Right lung (tissue), 5 donors: ENCODE data around the gene HTR3D. TPM values are rescaled to one million over a fixed set of nuclear protein-coding genes. Genes with fewer than 3 reads are reported as not detected.
"Not testable (repeated sequence)": the region's sequence is repeated elsewhere in the genome, so short reads cannot be mapped to it uniquely, and the experiment has no call there.

Experiments
- DNase-seq, 2 donors: peaks; one replicate each; pipeline ENCODE4 v3.0.0-alpha.2; 2013
- polyA plus RNA-seq, 5 donors: library from polyadenylated mRNA; unstranded; fragments of 120-200 nt; gene quantifications; one replicate each; pipeline versions ENCODE4 v1.2.1 to v1.2.3, GENCODE V29; 2013; ENCODE audit warnings: inconsistent platforms in 1 of 5, low replicate concordance in 1 of 5; ENCODE audit not compliant: insufficient read length in 5 of 5, insufficient read depth in 1 of 5

Gene HTR3D
- polyA plus RNA-seq, 5 donors, result not detected

- DNase-seq, result no peak
Measured at GRCh38 chr3:184067573-184068055, 36.1 kb downstream of the HTR3D start.

DNA sequence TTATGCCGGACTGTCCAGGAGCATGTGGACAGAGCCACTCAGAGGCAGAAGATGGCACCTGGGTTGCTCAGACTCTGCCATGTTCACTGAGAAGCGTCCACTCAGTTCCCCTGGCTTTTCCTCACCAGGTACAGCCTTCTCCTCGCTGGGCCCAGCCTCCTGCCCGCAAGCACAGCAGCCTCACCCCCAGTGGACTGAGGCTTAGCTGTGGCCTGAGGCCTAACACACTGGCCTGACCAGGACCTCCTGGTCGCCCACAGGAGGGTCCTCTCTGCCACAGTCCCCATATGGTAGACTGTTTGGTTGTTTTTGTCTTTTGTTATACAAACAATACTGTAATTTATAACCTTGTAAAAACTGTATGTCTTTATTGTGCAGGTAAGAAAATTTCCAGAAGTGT, 36.8 kb downstream of the HTR3D start:
- no peak for DNase-seq

DNA sequence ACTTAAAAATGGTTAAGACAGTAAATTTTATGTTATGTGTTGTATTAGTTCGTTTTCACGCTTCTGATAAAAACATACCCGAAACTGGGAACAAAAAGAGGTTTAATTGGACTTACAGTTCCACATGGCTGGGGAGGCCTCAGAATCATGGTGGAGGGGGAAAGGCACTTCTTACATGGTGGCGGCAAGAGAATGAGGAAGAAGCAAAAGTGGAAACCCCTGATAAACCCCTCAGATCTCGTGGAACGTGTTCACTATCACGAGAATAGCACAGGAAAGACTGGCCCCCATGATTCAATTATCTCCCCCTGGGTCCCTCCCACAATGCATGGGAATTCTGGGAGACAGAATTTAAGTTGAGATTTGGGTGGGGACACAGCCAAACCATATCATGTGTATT, 39.6 kb downstream of the HTR3D start:
- DNase-seq, result not testable (repeated sequence)

DNA sequence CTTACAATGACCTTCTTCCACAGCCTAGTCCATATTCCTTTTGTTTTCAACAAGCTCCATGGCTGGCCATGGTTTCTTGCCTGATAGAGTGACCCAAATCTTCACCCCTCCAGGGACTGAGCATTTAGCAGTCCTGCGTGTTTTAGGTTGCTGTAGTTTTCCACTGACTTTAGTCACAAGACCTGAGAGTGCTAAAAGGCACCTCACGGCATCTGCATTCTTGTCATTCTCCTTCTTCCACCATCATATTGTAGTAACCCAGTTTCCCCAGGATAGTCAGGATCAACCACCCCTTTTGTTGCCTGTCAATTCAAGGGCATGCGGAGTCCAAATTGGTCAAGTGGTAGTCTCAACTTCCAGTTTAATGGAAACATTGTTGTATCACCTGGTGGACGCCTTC, 42.1 kb downstream of the HTR3D start:
- no peak for DNase-seq

DNA sequence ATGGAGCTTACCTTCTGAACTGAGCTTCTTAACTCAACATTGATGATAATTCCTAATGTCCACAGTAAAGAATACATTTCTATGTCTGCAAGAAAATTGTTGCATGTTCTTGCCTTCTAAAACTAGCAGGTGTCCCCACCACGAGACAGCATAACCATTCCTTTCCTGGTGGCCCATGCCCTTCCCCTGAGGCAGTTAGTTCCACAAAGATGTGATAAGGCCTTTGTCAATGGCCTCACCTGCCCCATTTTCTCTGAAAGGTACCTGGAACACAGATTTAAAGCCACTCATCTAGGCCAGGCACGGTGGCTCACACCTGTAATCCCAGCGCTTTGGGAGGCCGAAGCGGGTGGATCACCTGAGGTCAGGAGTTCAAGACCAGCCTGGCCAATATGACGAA, 44.4 kb downstream of the HTR3D start:
- DNase-seq, result no peak

DNA sequence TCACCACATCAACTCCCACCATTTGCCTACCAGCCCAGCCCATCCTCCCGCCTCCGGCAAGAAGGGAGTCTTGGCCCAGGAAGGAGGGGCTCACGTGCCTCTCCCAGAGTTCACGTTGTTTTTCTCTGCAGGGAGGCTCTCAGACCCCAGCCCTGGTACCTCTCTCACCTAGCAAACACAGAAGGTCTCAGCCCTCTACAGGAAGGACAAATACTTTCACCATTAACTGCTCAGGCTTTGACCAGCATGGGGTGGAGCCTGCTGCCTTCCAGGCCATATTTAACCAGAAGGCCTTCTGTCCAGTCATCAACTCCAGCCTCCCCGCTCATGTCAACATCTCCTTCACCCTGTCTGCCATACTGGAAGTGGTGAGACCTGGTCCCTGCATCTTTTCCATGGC, 46.3 kb downstream of the HTR3D start:
- DNase-seq, result no peak

DNA sequence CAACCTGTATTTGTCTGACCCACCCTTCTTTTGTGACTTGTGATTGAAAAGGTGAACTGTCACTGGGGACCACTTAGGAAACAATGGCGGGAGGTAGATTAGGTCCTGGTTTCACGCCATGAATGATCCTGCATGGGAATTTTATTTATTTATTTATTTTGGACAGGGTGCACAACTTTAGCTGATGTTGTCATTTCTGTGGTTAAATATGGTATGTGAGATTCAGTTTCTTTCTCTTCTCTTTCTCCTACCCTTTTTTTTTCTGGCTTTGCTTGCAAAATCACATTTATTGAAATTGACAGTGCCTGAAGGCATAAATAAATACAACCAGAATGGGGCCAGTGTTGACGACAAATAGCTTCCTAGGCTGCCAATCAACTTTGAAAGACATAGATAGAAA, 47.3 kb downstream of the HTR3D start:
- DNase-seq, result no peak

GRCh38 chr3:184081116-184081830, 49.7 kb downstream of the HTR3D start:
- no peak for DNase-seq

GRCh38 chr3:184082034-184082433, 50.5 kb downstream of the HTR3D start:
- no peak for DNase-seq

GRCh38 chr3:184082465-184082864, 50.9 kb downstream of the HTR3D start:
- no peak for DNase-seq

DNA sequence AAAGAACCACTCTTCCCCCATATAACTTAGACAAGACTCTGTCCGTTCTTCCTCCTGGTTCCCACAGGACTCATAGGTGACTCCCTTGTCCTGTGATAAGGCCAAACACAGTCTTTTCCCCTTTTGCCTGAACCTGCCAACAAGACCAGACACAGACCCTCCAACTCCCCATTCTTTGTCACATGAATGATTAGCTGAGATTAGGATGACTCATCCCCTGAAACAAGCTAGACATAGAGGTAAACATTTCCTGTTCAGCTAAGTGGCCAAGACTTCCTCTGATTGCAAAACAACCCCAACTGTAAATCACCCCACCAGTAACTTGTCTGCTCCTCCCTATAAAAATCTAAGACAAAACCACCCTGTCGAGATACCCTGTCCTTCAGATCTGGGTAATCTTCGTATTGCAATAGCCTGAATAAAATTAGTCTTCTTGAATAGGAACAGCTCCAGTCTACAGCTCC, 53.9 kb downstream of the HTR3D start:
- no peak for DNase-seq

Other genes starting within 250 kb of the HTR3D start
- gene MAP6D1, start 206.2 kb upstream of the HTR3D start, polyA plus RNA-seq, result 1 to 10 TPM in 2 of 5 donors, under 1 TPM in 3; 0.47 to 4.1 (median 0.90) TPM
- 10 to 100 TPM; 47.8 to 56.2 (median 54.7) TPM for gene PARL, start 146.9 kb upstream of the HTR3D start, polyA plus RNA-seq
- 10 to 100 TPM; 61.9 to 85.7 (median 85.3) TPM for gene ABCC5, start 13.9 kb upstream of the HTR3D start, polyA plus RNA-seq
- under 1 TPM; 0.09 to 0.14 (median 0.11) TPM for gene HTR3C, start 21.3 kb downstream of the HTR3D start, polyA plus RNA-seq
- not detected for gene HTR3E, start 65.3 kb downstream of the HTR3D start, polyA plus RNA-seq
- 10 to 100 TPM; 54.5 to 61.9 (median 56.8) TPM for gene EIF2B5, start 103.6 kb downstream of the HTR3D start, polyA plus RNA-seq
- 100 to 1,000 TPM in 2 of 5 donors, 10 to 100 TPM in 3; 69.5 to 103 (median 96.1) TPM for gene DVL3, start 123.6 kb downstream of the HTR3D start, polyA plus RNA-seq
- gene AP2M1, start 143.1 kb downstream of the HTR3D start, polyA plus RNA-seq, result 100 to 1,000 TPM; 318 to 368 (median 328) TPM
- 10 to 100 TPM; 52.0 to 70.3 (median 63.0) TPM for gene ABCF3, start 154.5 kb downstream of the HTR3D start, polyA plus RNA-seq
- gene VWA5B2, start 197.8 kb downstream of the HTR3D start, polyA plus RNA-seq, result 1 to 10 TPM in 4 of 5 donors, under 1 TPM in 1; 0.95 to 2.2 (median 1.6) TPM
- 10 to 100 TPM; 23.0 to 37.6 (median 25.5) TPM for gene ALG3, start 217.2 kb downstream of the HTR3D start, polyA plus RNA-seq
- 1 to 10 TPM; 1.8 to 4.0 (median 2.5) TPM for gene EEF1AKMT4, start 217.9 kb downstream of the HTR3D start, polyA plus RNA-seq
- under 1 TPM; 0.13 to 0.29 (median 0.16) TPM for gene CAMK2N2, start 229.8 kb downstream of the HTR3D start, polyA plus RNA-seq
- gene ECE2, start 244.3 kb downstream of the HTR3D start, polyA plus RNA-seq, result under 1 TPM in 1 of 5 donors, not detected in 4; 0.13 TPM